HG02642 (cell line): ENCODE results near the gene MEGF11.

Experiments used
- ATAC-seq: cut with Tn5 transposase; IDR thresholded peaks from one replicate; pipeline ENCODE4 v1.9.1; 2021; ENCODE audit warnings: mild to moderate bottlenecking; ENCODE audit not compliant: unreplicated experiment, poor library complexity

The MEGF11 gene

DNA sequence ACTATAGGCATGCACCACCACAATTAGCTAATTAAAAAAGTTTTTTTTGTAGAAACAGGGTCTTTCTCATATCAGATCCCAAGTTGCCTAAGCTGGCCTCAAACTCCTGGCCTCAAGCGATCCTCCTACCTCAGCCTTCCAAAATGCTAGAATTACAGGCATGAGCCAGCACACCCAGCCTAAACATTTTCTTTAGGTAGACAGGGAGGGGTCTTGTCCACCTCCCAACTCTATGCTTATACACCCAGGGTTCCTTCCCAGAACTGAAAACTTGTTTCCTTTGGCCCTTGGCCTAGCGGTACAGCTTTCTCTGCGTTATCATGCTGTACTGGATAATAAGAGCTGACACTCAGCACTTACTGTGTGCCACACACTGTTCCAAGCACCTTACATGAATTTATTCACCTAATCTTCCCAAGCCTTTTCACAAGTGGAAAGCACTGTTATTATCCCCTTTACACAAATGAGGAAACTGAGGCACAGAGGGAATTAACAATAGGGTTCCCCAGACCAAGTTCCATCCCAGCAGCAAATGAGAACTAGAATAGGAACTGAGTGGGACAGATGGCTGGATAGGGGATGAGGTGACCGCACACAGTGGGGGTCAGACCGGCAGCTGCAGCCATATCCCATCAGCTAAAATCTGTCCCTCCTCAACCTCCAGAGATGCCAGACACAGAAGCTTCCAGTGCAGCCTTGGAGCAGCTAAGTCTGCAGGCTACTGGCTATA is 150.8 kb downstream of the MEGF11 start:
- no peak for ATAC-seq

DNA sequence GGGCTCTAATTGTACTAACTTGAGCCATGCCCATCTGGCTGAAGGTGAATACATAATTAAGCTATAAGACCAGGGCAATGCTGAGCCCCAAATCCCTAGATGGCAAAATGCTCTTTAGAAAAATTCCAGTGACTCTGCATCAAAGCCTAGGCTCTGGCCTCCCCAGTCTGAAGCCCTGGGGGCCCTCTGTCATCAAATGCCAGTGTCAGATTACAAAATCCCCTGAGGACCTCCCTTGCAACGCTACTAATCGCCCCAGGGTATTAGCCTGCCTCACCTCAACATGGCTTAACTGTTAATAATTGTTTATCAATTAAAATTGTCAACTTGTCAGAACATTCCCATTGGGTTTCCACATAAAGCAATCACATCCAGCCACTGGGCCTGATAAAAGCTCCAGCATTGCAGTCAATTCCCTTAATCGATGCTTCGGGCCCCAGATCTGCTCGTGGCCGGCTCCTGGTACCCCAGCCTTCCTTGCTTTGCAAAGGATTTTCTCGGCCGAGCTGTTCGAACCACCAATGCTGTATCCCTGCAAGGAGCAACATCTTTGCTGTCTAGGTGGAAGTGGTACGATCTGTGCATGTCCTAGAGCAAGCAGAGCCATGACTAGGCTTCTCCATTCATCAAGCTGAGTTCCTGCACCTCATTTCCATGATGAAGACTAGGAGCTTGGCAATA is 151.7 kb downstream of the MEGF11 start:
- no peak for ATAC-seq

DNA sequence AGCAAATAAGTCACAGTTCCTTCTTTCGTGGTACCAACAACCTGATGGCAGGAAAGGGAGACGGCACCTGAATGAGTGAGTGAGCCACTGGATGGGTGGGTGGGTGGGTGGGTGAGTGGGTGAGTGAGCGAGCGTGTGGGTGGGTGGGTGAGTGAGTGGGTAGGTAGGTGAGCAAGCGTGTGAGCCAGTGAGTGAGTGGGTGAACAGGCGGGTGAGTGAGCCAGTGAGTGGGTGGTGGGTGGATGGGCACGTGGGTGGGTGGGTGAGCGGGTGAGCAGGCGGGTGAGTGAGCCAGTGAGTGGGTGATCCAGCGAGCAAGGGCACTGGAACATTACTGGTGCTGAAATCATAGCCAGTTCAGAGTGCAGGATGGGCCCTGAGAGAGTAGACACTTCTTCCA is 152.8 kb downstream of the MEGF11 start:
- no peak for ATAC-seq

DNA sequence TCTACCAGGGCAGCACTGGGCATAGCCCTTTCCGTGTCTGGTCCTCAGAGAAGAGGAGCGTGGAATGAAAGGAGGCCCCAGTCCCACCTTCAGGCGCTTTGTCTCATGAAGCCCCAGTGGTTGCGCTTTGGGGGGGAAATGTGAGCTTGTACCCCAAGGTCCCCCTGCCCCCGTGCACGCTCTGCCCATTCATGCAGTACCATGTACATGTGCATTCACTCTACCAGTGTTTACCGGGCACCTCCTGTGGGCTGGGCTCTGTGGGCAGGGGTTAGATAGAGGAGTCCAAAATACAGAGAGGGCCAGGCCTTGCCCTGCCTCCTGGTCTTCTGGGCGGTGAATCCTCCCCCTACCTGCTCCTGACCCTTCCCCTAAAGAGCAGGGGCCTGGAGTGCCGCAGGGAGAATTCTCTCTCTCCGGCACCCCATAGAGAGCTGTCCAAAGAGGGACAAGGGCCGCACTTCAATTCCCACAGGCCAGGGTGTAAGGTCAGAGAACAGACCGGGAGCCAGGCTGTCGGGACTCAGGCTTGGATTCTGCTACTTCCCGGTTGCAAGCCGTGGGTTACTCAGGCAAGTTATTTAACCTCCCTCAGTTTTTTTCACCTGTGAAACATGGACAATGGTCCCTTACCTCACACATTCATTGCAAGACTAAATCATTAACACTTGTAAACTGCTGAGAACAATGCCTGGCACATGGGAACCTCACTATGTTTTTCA is 153.4 kb downstream of the MEGF11 start:
- ATAC-seq = no peak

DNA sequence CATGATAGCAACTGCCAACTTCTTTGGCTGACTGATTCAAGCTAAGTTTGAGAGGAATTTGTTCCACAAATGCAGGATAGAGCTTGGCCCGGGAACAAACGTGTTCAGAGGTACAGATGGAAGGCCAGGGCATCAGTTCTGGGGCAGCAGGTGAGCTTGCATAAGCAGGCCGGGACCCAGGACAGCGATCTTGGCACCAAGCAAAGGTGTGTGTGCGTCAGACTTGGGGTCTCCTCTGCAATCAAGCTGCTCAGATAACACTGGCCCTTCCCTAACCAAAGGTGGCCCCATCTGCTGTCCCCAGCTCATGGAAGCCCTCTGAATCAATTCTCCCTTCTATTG is 155.6 kb downstream of the MEGF11 start:
- no peak for ATAC-seq

DNA sequence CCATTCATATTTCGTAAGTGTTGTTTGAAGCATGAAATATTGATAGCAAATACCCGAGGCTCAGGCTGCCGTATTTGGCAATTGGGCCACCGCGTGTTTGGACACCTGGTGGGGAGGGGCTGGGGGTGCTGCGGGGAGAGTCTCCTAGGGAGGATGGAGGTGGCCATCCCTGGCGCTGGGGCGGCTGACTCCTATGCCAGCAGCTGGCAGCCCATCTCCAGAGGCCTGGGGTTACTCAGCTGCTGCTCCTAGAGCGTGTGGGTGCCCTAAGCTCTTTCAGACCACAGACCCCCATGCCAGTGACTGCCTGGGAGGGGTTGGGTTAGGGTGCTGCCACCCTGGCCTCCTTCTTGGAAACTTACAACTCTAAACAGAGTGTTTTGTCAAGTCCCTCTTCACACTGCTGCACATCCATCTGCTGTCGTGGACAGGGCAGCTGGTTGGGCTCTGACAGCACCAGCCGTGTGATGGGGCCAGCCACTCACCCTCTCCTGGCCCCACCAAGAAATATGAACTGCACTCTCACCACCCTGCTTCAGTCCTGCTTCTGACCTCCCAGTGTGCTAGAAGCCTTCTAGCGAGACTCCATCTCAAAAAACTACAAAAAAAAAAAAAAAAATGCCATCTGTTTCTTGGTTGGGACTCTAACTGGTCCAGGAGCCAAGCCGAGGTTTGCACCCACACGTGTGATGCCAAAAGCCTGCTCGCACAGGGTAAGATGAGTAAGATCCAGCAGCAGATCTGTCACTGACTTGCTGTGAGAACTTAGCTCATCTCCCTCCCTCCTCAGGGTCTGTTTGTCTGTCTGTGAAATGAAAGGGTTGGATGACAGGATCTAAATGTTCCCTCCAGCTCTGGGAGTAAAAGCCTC is 156.2 kb downstream of the MEGF11 start:
- ATAC-seq = no peak

DNA sequence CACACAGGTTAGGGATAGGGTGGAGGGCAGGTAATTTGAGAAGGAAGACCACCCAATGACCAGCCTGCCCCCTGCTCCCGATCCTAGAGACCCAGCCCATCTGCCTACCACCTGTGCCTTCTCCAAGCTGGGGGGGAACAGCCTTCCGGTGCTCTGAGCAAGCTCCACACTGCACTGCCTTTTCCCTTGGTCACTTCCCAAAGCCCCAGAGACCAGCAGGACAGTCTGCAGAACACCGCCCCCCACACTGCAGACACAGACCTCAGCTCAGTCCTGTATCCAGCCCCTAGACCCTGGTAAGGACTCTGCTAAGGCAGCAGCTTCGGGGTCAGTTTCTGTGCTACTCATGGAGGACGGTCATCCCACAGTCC is 156.9 kb downstream of the MEGF11 start:
- ATAC-seq = no peak

DNA sequence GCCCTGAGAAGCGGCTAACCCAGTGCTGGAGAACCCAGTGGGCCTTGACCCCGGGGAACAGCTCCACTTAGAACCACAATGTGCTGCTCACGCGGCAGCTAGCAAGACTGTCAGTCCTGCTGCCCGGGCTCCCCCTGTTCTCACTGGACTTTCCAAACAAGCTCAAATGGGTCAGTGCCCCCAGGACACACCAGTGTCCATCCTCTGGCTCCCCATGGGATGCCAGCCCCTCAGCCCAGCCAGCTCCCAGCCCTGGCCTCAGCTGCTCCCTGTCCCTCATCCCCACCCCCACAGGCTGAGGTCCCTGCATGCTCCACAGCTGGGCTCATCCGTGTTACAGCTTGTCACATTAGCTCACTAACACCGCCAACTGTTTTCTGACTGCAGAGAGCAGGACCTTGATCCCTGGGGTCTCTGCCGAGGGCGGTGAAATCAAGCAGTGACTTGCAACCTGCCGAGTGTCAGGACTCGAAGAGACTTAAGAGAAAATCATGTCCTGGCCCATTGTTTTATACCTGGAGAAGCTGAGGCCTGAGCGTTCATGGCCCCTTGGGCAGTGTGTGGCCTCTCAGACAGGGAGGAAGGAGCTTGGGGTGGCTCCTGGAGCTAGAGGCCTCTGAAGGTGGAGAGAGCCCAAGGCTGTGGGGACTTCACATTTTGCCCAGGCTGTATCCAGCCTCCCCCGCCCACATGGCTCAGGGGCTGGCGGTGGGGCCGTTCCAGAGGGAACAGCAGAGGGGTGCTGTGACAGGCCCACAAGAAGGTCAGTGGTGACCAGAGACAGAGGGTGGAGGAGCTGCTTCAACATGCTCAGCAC is 157.5 kb downstream of the MEGF11 start:
- no peak for ATAC-seq

DNA sequence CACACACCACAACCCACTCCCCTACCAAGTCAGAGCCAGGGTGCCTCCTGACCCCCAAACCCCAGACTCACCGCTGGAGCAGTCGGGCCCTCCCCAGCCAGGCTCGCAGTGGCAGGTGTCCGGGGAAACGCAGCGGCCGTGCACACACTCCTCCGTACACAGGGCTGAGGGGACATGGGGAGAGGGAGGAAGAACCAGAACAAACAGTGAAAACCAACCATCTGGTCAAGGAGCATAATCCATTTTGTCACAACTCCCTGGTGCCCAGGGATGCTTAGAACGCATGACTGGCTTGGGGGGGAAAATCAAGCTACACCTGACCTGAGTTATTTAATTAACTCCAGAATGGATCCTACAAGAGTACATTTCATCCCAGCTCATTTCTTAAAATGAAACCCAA is 159.2 kb downstream of the MEGF11 start:
- no peak for ATAC-seq

DNA sequence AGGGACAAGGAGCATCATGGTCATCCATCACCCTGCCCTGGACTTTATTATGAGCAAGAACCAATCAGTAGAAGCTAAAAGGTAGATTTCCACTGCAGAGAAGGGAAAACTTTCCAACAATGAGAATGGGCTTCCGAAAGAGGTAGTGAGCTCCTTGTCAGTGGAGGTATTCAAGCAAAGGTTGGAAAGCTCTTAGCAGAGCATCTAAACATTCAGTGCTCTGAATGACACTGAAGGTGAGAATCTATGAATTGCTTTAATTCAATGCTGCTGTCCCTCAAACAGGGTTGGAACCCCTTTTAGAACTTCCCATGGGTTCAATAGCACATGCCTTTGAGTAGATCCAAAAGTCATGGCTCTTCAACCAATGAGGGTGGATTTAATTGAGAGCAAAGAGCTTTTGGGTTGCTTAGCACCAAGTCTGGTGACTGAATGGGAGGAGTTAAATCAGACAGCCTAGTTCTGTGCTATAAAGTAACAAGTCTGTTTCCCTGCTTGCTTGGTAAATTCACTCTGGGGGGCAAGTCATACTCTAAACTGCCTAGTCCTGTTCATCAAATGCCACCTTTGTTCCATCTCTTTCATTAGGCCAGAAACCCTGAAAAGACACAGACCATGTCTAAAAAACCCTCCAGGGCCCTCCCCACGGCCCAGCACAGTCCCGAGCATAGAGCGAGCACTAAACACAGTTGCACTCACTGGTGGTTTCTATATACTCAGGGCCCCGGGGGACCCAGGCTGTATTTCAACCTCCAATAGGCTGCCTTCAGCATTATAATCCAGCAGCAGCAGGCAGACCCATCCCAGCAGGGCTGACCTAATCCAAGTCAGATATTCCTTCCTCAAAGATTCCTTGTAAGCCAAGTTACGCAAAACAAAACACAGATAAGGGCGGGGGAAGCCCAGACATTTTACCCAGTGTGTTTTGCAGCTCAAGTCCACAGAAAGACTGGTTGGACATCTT is 161.2 kb downstream of the MEGF11 start:
- ATAC-seq = no peak

DNA sequence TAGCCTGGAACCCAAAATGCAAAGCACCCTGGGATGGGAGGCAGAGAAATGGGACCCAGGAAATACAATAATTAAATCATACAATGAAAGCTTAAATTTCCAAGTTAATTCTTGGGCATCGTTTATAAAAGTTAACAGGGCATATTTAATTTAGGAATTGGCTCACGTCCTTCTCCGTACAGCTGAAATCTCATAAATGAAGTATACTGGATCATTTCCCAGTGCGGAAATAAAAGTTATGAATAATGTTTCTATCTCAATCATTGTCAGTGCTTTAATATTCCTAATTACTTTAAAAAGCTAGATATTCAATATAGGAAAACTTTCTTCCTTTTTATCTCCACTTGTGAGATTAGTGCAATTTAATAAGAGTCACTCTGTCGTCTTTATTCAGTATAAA is 164.0 kb downstream of the MEGF11 start:
- no peak for ATAC-seq

DNA sequence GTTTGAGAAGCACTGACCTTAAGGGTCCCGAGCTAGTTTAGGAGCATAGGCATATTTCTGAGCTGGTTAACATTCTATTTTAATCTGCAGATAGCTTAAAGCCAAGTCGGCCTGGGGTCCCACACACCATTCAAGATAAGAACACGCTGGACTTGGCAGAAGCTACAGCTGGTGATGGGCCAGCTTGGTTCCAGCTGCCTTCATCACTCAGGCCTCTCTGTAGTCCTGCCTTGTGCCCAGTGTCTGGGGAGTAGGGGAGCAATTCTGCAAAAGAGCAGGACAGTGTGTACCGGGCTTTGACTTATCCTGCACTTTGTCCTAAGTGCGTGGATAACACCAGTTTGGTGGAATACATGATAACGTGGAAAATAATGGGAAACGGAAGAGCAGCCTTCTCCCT is 164.5 kb downstream of the MEGF11 start:
- ATAC-seq = no peak

DNA sequence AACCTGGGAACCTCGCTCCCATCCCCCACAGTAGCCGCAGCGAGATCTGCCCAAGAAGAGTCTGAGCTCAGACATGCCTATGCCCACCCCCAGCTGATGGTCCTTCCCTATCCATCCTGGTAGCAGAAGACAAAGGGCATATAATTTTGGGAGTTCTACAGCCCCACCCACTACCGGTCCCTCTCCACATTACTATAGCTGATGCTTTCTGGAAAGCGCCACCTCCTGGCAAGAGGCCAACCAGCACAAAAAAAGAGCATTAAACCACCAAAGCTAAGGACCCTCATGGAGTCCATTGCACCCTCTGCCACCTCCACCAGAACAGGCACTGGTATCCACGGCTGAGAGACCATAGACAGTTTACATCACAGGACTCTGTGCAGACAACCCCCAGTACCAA is 168.4 kb downstream of the MEGF11 start:
- ATAC-seq = no peak

DNA sequence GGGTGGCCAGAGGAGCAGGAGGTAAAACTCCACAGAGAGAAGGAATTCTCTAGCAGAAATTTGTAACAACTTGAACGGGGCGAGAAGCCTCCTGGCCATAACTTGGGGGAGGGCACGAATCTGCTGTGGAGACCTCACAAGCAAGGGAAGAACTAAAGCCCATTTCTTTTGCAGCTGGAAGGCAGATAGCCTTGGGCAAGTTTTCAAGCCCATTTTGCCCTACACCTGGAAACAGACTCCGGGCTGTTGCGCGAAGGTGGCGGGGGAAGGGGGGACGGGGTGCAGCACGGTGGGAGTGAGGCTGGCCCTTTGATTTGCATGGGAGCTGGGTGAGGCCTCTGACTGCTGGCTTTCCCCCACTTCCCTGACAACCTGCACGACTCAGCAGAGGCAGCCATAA is 168.8 kb downstream of the MEGF11 start:
- ATAC-seq = no peak

DNA sequence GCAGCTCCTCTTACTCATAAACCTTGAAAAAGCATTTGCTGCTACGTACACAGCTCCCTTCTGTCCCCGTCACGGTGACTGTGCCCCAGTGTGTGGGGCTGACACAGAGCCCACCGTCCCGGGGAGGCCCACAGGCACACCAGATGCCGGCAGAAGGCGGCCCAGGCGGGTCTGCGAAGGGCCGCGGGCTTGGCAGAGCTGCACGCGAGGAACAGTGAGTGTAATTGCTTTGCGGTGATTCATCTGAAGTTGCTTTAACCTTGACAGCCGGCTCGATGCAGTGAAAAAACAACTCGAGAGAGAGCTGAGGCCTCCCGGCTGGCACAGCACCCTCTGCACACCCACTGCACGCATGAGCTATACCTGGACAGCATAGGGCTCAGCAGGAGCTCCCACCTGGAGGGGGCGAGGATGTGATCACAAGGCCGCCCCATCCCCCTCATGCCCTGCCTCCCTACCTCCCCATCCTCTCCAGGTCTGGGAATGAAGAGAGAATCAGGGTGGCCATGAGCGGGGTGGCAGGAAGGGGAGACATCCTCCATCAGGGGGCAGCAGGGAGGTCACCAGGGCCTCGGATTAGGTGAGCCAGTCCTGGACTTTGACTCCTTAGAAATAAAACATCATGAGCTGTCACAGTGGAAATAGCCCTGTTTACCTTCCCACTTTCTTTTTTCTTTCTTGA is 172.7 kb downstream of the MEGF11 start:
- no peak for ATAC-seq

DNA sequence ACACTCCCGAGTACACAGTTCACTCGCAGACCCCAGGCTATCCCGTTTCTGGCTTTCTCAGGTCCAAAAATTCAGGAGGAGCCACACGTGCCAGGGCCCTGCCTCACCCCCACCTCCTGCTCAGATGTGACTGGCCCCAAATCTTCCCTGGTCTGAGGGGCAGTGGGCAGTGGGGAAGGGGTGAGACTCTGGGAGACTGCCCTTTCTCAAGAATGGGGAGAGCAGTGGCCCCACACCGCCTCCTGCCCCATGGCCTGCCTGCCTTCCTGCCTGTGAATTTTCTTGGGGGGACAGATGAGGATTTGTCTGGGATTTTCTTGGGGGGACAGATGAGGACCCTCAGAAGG is 174.6 kb downstream of the MEGF11 start:
- no peak for ATAC-seq

DNA sequence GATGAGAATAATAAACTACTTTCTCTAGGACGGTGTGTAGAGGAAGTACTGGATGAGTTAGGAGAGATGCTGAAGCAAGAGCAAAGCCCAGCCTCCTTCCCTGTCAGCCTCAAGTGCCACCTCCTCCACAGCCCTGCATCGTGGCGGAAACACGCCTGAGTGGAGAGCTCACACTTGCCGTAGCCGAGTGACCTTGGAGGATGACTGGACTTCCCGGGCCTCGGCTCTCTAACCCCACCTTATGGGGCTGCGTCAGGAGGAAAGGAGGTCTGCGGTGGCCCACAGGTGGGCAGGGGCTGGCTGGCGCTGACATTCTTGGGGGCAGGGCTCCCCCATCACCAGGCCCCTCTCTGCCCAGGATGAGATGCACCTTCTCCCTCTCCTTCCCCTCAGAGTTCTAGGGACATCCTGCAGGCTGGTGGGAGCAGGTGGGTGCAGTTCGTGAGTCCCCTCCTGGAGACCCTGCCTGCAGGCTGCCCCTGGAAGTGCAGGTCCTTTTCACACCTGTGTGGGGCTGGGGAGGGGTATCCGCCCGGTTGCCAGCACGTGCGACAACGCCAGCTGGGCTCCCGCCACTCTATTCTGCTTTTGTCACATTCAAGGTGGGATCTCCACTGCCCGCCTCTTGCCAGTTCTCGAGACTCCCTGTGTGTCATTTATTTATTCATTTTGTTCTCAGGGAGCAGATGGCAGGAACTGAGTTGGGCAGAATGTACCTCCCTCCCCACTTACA is 175.2 kb downstream of the MEGF11 start:
- ATAC-seq = no peak

DNA sequence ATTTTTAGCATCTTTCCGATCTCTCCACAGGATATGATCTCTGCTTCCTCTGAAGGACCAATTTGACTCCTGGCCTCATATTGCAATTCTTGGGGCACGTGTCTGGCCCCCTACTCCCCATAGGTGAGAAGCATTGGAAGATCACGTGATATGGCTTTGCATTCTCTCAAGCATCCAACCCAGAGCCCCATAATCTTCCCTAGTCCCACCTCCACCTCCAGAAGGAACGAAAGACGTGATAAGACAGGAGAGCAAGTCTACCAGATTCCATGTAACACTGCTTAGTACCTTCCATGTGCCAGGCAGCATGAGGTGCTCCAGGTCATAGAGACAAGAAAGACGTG is 176.3 kb downstream of the MEGF11 start:
- ATAC-seq = no peak
